Dermis blood vessel endothelial cell (primary cell): ENCODE results near the gene NSF. TPM values are rescaled to one million over a fixed set of nuclear protein-coding genes. Genes with fewer than 3 reads are reported as not detected.
"Not testable (repeated sequence)": the region's sequence is repeated elsewhere in the genome, so short reads cannot be mapped to it uniquely, and the experiment has no call there.

Experiments
- DNase-seq: peaks from one replicate; pipeline ENCODE4 v3.0.0; 2010
- total RNA-seq: library from RNA; depleted of rRNA; stranded (reverse); fragments of >200 nt; gene quantifications from 2 replicates; pipeline ENCODE4 v1.2.3, GENCODE V29; 2014

NSF gene
- total RNA-seq, 1 donor from 2014 or later, result 40.2 TPM

DNA sequence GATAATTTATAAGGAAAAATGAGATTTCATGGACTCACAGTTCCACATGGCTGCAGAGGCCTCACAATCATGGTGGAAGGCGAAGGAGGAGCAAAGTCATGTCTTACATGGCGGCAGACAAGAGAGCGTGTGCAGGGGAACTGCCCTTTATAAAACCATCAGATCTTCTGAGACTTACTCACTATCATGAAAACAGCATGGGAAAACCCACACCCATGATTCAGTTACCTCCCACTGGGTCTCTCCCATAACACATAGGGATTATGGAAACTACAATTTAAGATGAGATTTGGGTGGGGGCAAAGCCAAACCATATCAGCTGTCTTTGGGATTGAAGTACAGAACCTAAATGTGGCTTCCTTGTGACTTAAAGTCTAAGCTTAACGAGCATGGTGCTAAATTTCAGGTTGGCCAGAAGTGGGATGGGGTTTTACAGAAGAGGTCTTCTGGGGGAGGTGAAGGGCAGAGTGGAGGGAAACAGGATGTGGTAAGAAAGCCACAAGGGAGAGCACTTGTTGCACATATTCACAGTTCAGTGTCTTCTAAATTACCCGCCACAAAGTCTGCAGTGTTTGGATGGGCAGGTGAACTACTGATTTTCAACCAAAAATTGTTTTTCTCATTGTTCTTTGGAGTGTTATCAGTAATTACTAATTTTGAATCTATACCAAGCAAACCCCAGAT, 38.4 kb downstream of the NSF start:
- not testable (repeated sequence) for DNase-seq

DNA sequence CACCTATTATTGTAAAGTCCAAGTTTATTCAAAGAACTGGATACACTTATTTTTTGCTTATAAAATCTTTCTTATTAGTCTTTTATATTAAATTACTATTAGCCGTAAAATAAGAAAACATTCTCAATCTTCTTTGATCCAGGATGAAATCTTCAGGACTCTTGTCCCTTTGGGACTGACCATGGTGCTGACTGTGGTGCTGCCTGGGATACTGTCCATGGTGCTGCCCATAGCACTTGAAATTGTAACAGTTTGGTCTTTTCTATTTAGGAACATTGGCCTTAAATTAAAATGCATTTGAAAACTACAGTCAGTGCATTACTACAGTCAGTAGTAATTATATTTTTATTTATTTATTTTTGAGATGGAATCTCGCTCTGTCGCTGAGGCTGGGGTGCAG, 41.7 kb downstream of the NSF start:
- DNase-seq, result not testable (repeated sequence)

DNA sequence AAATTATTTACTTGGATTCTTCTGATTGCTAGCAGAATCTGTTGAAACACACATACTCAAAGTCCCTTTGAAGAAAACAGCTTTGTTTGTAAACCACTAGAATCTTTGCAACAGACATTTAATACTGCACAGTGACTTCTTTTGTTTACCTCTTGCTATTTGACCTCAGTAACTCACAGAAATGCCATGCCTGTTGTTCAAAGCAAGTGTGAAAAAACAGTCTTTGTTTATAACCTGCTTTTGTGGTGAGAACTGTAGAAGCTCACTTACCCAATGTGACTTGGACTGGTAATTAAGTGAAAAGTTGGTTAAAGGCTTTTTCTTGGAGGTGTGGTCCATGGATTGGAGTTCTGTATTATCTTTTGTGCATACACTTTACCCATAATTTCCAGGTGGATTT, 44.4 kb downstream of the NSF start:
- DNase-seq, result not testable (repeated sequence)

DNA sequence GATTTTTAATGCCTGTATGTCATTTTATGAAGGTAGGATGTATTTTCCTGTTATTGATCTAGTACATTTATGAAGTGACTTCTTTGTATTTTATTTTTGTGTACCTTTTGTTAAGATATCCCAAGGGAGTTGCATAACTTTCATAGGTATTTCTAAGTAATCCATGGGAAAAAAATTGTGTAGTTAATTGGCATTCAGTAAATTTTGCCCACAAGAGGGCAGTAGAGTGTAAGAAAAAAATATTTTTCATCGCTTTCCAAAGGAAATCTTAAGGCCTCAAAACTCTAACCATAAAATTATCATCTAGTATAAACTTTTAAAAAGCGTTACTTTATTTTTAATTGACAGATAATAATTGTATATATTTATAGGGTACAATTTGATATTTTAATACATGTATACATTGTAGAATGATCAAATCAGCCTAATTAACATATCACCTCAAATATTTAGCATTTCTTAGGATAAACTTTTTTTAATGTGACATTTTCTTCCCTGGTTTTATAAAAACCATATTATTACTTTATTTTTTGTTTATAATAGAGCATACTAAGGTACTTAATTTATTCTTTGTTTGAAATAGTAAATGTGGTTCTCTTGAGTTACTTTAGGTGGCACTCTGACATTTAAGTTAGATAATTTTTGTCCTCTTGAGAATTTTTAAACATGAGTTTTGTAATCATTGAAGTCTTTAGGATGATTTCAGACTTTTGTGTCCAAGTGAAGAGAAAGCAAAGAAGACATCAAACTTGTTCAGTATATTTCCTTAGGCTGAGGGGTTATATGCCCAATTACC, 51.6 kb downstream of the NSF start:
- DNase-seq, result not testable (repeated sequence)

DNA sequence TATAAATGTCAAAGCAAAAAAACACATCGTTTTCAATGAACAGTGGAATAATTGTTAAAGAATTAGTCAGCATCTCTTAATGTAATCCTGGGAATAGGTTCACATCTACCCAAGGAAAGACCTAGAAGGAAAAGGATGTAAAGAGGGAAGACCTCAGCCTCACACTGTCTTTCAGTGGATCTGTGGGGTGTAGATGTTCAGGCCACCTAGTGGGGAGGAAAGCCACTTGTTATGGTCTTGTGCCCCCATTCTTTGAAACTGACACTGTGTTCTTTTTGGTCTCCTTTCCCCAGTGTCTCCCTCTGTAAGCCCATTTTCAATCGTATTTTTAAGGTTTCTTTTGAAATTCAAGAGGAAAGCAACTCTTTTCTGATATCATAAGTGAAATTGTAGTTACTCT, 56.8 kb downstream of the NSF start:
- not testable (repeated sequence) for DNase-seq

DNA sequence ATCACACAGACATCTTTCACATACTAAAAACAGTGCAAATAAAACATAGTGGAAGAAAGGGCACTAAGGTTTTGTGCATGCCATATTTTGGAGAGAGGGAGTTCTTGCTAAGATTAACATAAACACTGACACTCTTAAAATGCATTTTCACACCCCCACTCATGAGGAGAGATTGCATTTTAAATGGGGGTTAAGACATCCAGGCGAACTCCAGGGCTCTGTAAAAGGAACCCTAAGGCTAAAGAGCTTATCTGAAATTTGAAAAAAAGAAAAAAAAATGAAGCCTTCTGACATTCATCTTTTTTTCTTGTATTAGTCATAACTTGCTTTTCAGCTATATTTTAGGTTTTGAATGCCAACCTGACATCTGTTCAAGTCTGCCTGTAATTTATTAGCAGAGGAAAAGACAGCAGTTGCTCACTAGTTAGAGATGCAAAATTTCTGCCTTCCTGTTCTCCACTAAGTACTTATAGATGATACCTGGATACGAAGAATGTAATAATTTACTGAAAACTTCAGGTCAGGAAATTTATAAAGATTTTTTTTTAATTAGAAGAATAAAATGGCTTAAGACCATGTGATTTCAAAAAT, 57.3 kb downstream of the NSF start:
- DNase-seq, result not testable (repeated sequence)

DNA sequence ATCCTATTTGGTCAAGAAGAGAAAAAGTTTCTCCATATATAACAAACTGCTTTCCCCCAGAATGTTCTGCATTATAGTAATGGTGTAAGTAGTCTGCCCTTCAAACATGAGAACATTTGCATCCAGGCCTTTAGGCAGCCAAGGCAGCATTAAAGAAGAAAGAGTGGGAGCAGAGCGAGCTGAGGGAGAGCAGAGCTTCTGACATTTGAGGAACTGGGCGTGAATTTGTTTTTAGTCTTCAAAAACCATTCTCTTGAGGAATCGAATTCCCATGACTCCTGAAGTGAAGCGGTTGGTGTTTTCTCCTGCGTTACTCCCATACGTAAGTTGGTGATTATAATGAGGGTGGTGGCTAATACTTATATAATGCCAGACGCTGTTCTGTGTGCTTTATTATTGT, 58.8 kb downstream of the NSF start:
- DNase-seq, result not testable (repeated sequence)

DNA sequence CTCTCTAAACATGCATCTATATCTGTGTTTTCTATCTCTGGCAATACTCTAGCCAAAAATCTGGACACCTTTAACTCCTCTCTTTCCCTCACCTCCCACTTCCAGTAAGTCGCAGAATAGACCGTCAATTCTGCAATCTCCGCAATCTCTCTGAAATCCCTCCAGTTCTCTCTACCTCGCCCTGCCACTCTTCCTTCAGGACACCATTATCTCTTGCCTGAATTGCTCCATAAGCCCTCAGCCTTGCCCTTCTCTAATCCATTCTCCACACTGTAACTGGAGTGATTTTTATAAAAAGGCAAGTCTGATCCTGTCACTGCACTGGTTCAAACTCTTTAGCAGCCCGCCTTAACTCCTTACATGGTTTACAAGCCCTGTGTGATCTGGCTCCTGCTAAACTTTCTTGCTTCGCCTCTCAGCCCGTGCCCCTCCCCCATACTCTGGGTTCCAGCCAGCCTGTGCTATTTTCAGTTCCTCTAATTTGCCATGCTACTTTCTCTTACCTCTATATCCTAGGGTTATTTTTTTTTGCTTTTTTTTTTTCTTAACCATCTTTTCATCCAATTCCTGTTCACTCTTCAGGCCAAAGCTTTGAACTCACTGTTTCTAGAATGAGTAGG, 61.7 kb downstream of the NSF start:
- DNase-seq, result not testable (repeated sequence)

DNA sequence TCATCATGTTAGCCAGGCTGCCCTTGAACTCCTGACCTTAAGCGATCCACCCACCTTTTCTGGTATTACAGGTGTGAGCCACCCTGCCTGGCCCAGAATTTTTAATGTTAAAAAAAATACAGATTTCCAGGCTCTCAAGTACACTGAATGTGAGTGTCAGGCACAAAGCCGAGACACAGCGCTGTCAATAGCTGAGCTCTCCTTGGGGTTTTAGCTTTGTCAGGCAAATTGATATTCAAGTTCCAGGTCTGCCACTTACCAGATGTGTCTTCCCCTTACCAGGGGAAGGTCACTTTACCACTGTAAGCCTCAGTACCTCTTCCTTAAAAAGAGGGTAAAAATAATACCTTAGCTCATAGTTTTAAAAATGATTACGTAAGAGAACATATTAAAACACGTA, 67.8 kb downstream of the NSF start:
- not testable (repeated sequence) for DNase-seq

DNA sequence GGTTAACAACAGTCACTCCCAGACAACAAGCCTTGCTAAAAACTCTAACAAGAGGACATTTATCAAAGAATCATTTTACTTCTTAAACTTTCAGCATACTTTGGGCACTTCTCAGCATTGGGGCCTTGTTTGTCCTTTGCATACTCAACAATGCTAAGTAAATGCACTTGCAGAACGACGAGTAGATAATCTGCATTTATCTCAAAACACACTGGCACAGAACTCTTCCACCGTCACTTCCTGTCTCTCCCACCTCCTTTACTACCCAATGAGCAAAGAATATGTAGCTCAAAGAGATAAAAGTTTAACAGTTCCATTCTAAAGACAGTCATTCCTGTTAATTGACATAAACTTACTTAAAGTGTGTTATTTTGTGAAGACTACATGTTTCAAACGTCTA, 69.2 kb downstream of the NSF start:
- DNase-seq, result not testable (repeated sequence)

DNA sequence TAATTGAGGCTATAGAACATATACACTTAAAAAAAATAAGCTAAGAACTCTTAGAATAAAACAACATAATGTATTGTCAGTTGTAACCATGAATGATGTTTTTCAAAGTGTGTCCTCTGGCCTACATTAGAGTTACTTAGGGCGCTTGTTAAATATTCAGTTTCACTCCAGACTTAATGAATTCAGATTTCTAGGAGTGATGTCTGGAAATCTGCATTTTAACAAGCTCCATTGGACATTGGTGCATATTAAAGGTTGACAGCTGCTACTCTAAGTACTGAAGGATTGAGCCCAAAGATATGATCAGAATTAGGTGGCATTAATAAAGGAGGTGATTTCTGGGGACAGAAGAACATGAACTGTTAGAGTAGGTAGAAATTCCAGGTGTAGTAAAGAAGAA, 72.7 kb downstream of the NSF start:
- not testable (repeated sequence) for DNase-seq

DNA sequence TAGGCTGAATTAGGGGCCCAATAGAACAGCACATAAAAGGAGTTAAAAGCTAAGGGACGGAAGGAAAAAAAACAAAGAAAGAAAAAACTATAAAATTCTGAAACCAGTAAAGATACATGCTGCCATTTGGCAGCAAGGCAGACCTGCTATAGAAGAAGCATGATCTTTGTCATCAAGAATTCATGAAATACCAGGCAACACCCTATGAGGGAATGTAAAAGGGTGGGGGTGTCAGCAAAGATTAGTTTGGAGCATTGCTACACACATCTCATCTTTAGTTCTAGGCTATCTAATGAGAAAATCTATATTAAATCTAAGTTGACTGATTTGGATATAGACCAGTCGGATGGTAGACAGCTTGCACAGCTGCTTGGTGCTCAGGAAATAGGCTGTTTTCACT, 73.1 kb downstream of the NSF start:
- DNase-seq, result not testable (repeated sequence)

DNA sequence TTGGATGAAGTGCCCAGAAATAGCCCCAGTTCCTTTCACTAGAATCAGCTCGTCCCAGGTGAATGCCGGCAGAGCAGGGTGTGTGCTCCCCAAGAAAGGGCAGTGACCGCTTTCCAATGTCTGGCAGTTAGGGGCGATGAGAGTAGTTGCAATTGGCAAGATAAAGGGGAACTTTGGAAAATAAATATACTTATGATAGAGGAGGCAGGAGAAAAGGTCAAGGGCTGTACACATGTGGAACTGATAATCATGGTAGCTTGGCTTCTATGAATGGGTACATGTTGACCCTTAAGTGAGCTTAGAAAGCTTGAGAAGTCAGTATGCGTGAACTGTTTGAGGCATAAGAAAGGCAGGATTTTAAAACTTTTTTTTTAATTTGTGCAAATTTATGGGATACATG, 75.5 kb downstream of the NSF start:
- not testable (repeated sequence) for DNase-seq

DNA sequence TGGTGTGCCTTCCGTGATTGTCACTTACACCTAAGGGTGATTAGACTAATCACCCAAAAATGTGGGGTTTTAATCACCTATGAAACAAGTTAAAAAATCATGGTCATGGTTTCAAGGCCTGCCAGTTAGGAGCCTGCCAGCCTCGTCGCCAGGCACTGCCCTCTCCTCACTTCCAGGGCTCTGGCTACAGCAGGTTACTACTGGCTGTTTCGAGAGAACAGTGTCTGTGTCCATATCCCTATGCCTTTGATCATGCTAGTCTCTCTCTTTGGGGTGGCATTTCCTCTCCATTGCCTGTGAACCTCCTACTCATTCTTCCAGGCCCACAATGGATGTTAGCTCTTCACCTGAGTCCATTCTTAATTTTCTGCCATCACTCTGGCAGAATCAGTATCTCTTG, 80.3 kb downstream of the NSF start:
- DNase-seq, result not testable (repeated sequence)

DNA sequence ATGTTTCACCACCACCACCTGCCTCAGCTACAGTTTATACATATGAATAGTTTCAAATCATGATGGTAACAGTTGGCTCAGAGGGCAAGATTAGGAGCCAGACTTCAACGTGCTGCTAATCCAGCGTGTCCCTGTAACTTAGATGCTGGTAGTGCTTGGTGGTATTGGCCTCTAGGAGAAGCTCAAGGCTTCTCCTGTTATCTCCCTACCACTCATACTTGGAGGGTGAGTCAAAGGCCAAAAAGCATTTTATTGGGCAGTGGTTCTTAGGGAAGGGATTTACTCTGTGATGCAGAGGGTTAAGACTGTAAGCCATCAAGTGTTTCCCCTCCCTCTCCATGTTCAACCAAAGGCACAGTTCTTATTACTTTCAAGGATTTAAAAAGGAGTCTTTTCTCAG, 82.3 kb downstream of the NSF start:
- DNase-seq, result not testable (repeated sequence)

DNA sequence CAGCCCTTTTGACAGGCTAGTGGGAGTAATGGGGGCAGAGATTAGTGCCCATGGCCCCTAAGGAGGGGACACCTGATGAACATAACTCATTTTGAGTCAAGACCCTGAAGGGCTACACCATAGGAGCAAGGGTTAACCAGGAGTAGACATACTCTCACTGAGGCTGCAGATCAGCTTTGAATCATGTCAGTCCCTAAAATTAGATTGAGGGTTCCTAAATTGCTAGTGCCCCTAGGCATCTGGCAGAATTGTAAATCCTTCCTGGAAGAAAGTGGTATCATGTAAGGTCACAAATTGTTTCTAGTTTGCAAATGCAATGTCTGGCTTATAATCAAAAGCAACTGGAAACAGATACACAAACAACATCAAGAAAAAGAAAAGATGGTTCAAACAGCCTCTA, 87.3 kb downstream of the NSF start:
- not testable (repeated sequence) for DNase-seq

DNA sequence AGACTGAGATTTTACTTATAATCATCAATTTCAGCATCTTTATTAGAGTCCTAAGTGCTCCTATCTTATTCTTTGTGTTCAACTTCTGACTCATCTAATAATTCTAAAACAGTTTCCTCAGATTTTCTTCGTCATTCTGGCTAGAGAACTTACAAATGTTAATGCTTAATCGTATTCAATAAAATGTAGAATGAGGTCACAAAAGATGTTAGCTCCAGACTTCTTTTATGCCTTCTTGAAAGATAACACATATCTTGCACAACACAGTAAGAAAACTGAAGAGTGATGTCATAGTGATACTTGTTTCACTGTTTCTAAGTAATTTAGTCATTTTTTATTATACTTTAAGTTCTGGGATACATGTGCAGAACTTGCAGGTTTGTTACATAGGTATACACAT, 93.2 kb downstream of the NSF start:
- DNase-seq, result not testable (repeated sequence)

DNA sequence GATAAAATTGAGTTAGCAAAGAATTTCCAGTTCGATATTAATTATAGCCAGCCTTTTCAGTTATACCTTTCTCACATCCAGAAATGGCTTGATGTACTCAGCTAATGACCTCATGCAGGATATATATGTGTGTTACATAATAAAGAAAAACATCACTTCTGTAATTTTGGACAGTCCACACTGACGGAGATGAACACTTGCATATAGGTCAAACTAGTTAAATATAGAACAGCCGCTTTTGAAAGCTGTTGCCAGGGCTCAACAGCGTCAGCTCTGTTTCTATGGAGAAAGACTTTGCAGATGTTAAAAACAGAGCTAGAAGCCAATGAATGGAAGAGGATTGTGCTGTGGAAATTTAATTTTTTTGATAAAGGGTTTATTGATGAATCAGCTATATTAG, 94.8 kb downstream of the NSF start:
- not testable (repeated sequence) for DNase-seq

DNA sequence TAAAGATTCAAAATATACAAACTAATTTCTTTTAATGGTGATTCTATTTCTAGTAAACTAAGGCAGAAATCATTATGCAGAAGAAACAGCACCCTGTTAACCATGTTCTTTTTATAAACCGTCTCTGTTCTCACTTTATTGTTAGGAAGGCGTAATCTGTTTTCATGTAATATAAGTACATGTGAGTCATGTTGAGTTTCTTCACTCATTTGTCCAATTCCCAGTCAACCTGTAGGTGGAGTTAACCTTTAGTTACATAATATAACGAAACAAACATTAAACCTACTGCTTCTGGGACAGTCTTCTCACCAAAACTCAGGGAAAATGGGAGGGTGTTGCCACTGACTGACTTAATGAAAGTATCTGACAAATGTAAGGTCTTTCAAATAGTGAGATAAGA, 101.7 kb downstream of the NSF start:
- DNase-seq, result not testable (repeated sequence)

DNA sequence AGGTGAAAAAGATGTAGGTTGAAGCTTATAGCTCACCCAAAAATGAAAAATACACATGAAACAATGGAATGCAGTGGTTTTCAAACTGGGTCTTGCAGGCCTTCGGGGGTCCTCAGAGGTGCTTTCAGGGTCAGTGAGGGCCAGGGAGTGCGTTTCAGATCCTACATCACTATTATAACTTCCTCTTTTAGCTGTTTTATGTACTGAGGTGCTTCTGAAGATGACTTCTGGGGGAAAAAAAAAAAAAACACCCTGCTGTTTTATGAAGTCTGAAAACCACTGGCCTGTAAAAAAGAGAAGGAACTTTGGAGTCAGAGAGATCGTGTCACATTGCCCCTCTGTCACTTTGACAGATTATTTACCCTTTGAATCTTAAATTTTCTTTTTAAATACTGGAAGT, 102.8 kb downstream of the NSF start:
- not testable (repeated sequence) for DNase-seq

DNA sequence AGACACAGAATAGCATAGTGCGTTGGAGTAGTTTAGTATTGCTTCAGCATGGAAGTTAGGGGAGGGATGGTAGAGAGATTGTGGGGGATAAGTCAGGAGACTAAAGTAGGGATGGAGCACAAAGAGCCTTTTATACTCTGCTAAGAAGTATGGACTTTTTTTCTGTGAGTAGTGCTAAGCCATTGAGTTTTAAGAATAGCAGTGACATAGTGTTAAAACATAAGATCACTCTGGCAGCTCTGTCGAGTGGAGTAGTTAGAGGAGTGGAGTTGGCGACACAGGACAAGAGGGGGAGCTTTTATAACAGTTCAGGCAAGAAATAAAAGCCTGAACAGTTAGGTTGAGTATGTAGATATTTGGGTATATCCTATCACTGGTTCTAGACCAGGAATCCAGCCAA, 106.1 kb downstream of the NSF start:
- DNase-seq, result not testable (repeated sequence)

DNA sequence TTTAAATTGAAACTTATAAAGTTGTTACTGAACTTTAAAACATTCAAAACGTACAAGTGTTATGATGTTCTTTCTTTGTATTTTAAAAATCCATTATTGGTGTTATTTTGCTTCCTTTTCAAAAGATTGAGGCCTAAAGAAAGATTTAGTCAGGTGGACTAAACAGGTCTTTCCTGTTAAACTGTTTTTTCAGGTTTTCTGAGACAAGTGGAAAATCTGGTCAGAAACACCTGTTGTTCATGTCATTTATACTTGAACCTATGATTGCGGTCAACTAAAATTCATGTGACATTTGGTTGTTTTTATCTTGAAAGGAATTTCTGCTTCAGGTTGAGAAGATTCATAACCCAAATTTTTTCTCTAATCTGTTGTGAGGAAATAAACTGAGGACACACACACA, 108.5 kb downstream of the NSF start:
- not testable (repeated sequence) for DNase-seq

DNA sequence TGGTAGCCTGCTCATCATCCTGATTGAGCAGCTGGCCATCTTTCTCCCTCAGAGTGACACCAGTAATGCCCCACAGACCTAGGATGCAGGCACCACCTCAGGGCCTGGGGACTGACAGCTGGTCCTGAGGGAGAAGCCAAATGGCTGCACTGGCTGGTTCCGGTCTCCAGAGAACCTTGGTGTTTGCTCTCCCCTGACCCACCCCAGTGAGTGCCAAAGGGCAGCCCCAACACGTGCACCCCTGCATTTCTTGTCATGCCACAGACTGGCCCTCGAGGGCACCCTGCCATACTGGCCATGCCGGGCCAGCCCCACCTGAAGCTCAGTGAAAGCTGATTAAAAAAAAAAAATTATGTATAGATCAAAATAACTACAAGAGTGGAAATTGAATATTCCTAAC, 127.5 kb downstream of the NSF start:
- DNase-seq, result no peak
